ENCODE data around the gene RHEB.
"Not testable (repeated sequence)": the region's sequence is repeated elsewhere in the genome, so short reads cannot be mapped to it uniquely, and the experiment has no call there.

Gene RHEB, protein sequence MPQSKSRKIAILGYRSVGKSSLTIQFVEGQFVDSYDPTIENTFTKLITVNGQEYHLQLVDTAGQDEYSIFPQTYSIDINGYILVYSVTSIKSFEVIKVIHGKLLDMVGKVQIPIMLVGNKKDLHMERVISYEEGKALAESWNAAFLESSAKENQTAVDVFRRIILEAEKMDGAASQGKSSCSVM
- total RNA-seq = 41.5 to 65.0 (median 41.7) reads per million in 3 experiments

DNA sequence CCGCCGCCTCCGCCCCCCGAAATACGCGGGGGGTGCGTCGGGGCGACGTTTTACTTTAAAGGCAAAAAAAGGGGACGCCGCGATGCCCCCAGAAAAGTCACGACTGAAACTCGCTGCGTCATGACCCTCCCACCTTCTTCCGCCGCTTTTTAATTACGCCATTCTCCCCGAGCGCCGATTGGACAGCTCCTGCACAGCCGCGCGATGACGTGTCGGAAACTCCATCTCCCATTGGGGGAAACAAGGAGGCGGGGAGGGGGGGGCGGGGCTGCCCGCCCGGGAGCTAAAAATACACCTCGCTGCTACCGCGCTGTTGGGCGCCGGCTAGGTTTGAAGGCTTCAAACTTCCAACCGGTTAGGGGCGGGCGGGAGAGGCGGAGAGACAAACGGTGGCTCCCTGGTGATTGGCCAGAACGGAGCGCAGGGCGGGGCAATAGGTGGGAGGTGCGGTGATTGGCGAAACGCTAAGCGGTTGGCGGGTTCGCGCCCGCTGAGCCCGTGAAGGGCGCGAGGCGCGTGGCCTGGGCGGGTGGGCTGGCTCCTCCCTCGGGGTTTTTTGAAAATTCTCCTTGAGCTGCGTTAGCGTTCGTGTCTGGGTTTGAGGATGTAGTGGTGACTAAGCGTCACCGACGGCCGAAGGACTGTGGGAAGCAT is at the start of gene RHEB:
Gene RHEB (minus strand): TSS at position 131 of the 654 bp plus-strand sequence. CDS start 384 bp downstream, outside the sequence.
- DNase-seq = peak; percentile 98

DNA sequence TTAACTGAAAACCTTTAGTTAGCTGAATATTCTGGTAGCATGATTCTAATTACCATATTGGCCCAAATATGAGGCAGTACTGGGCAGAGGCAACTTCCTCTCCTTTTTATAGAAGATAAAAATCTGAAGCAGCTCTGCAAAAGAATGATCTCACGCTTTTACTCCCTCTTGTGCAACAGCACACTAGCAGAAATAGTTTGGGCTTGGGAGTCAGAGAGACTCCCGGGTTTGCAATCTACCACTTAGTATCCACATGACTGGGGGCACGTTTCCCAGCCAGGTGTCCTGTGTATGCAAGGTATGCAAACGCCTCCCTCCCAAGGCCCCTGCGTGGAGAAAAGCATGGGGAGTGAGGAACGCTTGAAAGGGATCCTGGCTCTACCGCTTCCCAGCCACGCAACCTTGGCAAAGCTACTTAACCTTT is 47.2 kb upstream of the RHEB start:
- DNase-seq = no peak

DNA sequence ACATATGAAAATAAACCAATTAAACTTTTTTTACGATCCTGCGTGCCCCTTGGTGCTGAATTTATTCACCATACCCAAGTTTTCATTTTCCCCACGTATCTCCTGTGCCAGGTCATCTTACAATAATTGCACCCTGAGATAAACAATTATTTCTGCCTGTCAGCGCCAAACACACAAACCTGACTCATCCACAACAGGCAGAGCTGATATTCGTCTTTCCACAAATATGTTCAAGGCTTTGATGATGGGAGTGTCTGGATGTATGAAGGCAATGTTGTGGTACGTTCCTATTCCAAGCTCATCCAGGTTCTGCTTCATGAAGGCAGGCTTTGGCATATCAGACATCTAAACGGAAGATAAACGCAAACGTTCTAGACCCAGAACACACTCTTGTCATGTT is 45.8 kb upstream of the RHEB start:
- no peak for DNase-seq

DNA sequence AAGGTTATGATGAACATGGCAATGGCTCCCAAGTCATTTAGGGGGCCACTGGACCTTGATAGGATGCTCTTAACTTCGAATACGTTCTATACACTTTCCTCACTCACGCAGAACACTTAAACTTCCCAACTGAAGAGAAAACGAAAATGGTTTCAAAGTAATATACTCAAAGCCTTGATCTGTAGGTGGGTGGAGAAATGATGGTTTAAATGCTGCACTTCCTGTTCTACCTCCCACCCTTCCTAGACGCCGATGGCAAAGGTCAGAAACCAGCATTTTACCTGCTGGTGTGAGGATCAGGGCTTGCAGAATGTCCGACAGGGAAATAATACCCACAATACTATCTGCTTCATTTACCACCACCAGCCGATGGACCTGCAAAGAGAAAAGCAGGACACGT is 40.5 kb upstream of the RHEB start:
- no peak for DNase-seq

DNA sequence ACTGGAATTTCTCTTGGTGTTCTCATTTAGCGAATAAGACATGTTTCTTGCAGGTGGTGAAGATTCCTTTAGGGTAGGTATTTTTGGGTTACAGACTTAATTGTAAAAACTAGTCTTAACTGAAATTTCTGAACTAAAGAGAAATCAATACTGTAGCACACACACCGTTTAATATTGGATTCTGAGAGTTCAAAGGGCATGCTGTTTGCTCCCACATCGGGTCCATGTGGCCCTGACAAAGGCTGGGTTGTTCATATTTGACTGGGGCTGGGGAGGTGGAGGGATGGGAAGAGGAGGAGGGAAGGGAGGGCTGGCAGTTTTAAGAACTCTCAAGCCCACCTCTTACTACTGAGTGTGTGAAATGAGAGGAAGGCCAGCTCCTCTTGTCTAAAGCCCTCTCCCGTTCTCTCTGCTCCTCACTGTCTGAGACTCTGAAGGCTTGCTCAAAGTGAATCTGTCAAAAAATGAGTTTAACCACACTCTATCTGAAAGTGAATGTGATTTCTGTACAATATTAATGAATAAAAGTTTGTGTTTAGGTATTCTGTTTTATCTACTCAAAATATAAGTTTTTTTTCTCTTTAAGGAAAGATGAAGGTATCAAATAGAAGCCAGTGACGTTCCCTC is 40.0 kb upstream of the RHEB start:
- DNase-seq = no peak

DNA sequence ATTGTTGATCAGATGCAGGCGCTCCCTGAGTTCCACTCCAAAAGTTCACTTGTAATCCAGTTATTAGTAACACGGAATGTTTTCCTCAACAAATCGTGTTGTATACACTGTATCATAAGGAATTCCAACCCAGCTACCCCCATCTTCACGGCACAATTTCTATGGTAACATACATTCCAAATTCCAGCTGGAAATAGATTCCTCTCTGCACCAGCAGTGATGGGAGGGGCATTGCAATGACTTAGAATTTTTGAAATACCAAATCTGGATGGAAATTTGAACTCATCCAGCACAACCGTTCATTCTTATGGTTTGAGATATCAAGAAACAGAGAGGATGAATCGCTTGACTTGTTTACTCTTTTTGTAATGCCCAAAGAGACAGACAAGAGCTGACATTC is 38.9 kb upstream of the RHEB start:
- no peak for DNase-seq

DNA sequence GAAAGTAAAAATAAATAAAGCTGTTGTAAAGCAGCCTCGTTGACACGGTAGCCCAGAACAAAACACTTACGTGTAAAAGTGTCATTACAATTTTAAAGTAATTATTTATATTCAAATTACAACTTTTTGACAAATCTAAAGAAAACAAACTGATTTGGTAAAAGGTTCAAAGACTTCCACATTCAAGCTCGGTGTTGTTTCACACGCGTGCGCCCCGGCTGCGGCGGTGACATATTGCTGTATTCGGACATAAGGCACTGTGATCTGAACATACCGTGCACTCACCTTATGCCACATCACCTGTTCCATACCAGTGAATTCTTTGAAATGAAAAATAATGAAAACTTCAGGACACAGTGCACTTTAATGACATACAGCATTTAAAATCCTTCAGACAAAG is 36.9 kb upstream of the RHEB start:
- DNase-seq = no peak

DNA sequence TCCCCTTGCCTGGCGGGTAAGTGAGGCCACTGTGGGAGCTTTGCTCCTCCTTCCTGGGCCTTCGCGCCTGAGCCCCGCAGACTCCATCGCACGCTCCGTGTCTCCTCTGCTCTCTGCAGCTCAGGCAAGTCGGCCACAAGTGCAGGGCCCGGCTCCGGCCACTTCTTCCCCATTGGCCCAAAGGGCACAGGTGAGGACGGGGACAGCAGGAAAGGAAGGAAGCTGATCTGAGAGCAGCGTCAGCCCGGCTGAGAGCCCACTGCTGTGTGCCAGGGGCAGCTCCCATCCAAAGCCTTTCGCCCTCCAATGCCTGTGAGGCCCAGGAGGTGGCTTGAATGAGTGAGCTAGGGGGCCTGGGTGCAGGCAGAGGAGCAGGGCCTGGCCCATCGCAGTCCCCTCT is 33.7 kb upstream of the RHEB start:
- DNase-seq = no peak

DNA sequence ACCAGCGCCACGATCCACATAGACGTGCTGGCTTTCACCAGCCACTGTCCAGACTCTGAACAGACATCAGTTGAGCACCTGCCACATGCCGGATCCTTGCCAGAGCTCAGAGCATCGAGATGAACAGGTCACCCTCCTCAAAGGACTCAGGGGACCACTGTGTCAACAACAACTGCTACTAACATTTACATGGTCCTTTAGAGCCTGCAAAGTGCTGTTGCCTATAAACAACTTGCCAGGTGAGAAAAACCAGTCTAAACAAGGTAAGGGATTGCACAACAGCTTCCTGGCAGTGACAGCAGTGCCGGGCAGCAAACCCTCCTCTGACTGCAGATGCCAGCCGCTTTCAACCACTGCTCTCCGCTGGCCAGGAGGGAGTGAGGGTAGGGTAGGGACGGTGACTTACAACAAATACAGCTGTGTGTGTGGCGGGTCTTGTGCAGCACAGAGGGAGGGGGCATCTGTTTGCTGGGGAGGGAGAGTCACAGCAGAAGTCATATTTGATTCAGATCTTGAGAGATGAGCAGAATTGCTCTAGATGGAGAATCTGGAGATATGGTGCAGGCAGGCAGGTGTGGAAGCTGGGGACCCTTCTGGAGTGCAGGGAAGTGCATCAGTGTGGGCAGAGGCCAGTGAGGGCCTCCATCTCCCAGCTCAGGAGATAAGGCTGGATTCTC is 32.8 kb upstream of the RHEB start:
- DNase-seq = no peak

DNA sequence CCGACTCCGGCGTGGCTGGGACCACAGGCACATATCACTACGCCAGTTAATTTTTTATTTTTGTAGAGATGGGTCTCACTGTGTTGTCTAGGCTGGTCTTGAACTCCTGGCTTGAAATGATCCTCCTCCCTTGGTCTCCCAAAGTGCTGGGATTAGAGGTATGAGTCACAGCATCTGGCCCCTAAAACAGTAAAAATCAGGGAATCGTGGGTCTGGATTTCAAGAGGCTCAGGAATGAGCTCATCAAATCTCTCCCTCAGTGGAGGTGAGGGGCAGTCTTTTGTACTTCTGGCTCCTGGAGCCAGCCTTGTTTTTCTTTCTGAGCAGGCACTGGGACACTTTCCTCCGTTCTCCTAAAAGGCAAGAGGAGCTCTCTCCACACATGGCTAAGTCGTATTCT is 32.1 kb upstream of the RHEB start:
- DNase-seq = no peak

DNA sequence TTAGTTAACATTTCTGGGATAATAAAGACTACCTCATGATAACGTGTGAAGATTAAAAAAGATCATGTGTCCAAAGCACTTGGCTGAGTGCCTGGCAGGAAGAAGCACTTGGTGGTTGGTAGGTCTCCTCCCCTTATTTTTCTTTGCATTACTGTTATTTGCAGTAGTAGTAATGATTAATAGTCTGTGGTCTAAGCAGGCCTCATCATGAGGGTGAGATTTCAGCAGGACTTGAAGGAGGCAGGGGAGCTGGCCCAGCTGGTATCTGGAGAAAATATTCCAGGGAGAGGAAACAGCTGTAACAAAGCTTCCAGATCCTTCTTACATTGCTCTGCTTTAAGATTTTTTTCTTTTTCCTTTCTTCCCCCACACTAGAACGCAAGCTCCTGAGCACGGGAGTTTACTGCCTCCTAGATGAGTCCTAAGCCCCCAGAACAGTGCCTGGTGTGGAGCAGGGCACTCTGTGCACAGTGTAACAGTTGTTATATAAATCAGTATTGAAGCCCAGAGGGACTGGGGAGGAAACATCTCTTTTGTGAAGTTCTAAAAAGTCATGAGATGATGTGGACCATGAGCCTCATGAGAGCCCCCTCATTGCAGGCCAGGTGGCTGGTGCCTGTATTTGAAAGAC is 31.1 kb upstream of the RHEB start:
- no peak for DNase-seq

DNA sequence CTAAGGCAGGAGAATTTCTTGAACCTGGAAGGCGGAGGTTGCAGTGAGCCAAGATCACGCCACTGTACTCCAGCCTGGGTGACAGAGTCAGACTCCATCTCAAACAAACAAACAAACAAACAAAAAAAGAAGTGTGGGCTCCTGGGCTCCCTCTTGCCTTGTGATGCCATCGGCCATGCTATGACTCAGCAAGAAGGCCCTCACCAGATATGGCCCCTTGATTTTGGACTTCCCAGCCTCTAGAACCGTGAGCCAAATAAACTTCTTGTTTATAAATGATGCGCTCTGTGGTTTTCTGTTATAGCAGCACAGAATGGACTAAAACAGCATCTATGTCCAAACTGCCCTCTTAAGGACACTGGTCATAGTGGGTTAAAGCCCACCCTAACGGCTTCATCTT is 29.9 kb upstream of the RHEB start:
- DNase-seq = no peak

DNA sequence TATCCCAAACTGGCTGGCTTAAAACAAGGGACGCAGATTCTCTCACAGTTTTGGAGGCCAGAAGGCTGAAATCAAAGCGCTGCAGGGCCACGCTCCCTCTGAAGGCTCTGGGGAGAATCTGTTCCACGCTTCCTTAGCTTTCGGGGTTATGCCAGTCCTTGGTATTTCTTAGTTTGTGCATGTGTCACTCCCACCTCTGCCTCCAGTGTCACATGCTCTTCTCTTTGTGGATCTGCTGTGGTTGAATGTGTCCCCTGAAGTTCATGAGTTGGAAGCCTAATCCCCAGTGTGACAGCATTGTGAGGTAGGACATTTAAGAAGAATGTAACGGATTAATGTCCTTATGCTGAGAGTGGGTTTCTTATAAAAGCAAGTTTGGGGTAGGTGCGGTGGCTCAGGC is 29.4 kb upstream of the RHEB start:
- no peak for DNase-seq

DNA sequence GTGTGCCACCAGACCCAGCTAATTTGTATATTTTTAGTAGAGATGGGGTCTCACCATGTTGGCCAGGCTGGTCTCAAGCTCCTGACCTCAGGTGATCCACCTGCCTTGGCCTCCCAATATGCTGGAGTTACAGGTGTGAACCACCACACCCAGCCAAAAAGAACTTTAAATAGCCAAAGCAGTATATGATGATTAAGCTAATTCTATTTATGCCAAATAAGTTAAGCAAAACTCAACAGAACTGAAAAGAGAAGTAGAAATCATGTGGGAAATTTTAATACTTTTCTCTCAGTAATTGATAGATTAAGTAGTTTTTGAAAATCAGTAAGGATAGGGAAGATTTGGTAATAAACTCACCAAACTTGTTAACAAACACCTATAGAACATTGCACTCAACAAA is 24.5 kb upstream of the RHEB start:
- DNase-seq = no peak

DNA sequence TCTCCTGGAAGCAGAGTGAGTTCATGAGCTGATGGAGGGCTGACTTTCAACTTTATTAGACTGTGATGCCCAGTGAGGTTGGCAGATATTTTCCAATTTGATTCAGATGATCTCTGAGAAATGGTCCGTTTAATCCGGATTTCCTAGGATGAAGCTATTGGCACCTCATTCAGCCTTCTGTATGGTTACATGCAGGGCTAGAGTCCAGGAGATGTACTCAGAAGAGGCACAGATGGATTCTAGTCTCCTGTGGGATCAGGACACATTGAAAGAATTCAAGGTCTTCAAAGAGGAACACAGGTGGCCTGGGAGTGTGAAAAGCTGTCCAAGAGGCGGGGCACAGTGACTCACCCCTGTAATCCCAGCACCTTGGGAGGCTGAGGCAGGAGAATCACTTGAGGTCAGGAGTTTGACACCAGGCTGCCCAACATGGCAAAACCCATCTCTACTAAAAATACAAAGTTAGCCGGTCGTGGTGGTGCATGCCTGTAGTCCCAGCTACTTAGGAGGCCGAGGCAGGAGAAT is 23.0 kb upstream of the RHEB start:
- DNase-seq = no peak

DNA sequence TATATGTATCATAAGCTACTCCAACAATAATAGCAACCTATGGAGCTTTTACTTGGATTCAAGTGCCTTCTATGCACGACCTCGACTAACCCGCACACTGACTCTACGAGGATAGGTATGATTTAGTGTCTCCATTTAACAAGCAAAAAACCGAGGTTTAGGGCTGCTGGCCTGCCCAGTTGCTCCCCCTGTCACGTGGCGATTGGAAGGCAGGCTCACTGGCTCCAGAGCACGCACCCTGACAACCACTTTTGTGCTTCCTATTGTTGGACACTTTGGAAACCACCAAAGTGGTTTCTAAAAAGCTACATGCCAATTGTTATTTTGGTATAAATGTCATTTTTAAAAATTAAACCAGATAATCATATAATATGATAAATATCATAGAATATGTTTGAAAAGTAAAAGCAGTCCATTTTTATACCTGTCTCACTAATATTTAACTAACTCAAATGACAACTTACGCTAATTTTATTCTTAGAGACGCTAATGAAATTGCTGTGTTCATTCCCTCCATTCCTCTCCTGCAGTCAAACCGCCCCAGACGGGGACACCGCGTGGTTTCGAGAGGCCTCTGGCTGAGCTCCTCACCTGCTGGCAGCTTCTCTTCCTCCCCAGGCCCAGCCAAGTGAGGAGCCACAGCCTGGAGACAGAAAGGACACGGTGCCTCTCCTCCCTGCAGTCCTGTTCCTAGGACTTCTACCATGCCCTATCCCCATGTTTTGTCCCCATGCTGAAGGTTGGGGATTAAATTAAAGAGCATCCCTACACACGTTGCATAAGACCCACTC is 22.2 kb upstream of the RHEB start:
- DNase-seq = no peak

DNA sequence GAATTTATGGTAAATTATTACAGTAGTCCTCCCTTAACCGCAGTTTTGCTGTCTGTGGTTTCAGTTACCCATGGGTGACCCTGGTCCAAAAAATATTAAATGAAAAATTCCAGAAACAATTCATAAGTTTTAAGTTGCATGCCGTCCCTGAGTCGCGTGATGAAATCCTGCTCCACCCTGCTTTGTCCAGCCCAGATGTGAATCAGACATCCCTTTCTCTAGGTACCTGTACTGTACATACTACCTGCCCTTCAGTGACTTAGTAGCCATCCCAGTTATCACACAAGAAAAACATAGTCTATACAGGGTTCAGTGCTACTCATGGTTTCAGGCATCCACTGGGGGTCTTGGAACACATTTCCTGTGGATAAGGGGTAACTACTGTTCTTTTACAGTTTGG is 20.5 kb upstream of the RHEB start:
- no peak for DNase-seq

DNA sequence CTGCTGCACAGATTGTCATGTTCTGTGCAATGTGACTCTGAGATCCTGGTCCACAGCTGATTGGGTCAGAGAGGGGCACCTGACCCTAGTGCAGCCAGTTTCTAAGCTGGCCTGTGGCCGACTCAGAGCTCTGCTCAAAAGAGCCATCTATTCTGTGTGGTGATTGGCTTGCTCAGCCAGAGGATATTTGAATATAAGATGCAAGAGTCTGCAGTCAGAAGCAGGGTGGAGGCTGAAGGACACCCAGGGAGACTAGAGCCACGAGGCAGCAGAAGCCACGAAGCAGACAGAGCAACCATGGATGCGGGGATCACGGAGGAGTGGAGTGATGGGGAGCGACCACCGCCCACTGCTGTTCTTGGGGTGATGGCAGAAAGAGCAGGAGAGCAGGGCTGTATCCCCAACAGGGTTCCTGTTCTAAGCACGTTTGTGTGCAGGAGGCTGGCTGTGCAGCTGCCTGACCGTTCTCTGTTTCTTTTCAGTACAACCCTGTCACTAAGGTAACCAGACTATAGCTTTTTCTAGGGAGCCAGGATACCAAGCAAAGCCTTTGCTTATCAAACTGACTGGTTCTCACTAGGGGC is 19.5 kb upstream of the RHEB start:
- no peak for DNase-seq

DNA sequence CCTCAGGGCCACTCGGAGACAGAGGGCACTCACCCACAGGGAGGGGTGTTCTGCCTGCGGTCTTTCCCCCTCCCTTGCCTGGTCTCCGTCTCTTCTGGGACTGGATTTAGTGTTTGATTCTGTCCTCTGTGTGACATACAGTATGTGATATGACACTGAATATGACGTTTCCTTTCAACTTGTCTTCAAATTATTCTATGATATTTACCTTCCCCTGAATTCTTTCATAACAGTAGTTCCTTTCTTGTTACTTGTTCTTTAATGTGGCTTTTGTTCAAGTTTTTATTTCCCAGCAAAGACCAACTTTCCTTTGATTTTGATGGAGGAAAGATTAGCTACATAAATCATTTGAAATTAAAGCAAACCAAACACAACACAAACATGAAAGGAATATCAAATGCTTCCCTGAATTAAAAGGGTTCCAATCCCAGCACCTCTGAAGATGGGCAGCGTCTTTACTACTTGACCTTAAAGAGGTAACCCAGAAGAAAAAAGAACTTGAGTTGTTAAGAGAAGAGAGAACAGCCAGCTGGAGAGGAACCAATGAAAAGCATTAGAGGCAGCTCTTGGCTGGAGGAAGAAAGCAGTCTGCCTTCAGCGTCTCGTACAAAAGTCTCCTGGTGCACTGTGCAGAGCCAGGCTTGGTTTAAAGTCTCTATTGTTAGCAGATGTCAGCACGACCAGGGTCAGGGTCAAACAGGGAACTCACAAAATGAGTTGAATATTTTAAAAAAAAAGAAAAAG is 18.3 kb upstream of the RHEB start:
- DNase-seq = no peak

DNA sequence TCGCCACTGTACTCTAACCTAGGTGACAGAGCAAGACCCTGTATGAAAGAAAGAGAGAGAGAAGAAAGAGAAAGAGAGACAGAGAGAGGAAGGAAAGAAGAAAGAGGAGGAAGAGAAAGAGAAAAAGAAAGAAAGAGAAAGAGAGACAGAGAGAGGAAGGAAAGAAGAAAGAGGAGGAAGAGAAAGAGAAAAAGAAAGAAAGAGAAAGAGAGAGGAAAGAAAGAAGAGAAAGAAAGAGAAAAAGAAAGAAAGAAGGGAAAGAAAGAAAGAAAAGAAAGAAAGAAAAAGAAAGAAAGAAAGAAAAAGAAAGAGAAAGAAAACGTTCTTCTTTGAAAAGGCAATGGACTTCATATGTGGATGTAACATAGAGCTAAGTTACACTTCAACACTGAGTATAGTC is 16.5 kb upstream of the RHEB start:
- DNase-seq = not testable (repeated sequence)

DNA sequence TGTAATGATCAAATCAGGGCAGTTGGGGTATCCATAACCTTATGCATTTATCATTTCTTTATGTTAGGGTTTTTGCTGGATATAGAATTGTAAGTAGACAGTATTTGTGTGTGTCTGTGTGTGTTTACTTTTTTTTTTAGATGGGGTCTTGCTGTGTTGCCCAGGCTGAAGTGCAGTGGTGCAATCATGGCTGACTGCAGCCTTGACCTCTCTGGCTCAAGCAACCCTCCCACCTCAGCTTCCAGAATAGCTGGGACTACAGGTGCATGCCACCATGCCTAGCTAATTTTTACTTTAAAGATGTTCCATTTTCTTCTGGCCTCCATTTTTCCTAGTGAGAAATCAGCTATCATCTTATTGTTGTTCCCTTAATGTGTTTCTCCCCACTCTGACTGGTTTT is 10.1 kb upstream of the RHEB start:
- no peak for DNase-seq
